NCI-H82 (cell line): ENCODE measurements around the gene LIPC.

Experiments used
- DNase-seq: peaks from one replicate; lab custom pipeline; 2025; lab: John Stamatoyannopoulos, UW

LIPC gene

DNA sequence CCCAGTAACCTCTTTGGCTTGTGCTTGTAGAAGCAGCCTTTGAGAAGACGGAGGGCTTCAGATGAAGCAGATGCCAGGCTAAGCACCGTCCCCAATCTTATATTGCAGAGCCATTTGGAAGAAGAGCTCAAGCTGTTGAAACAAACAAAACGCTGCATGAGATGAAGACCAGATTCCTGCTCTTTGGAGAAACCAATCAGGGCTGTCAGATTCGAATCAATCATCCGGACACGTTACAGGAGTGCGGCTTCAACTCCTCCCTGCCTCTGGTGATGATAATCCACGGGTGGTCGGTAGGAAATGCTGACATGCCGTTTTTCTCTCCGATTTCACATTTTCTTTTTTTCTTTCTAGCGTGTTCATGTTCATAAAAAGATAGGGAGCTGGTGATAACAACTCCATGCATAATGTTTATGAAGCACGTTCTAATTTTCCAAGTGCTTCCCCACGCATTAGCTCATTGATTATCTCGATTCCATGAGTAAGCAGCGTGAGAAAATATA, 106.5 kb downstream of the LIPC start:
- DNase-seq = no peak

DNA sequence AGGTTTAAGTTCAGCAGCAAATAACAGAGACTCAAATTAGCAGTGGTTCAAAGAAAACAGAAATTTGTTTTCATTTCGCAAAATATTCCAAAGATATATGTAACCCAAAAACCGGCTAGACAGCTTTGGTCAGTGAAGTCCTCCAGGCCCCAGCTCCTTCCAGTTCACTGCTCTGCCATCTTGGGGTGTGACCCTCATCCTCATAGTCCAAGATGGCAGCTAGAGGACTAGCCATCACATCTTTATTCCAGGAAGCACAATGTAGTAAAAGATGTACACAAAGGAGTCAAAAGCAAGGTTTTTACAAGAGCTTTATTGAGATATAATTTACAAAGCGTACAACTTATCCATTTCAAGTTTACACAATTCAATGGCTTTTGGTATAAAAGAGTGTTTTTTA, 107.1 kb downstream of the LIPC start:
- no peak for DNase-seq

DNA sequence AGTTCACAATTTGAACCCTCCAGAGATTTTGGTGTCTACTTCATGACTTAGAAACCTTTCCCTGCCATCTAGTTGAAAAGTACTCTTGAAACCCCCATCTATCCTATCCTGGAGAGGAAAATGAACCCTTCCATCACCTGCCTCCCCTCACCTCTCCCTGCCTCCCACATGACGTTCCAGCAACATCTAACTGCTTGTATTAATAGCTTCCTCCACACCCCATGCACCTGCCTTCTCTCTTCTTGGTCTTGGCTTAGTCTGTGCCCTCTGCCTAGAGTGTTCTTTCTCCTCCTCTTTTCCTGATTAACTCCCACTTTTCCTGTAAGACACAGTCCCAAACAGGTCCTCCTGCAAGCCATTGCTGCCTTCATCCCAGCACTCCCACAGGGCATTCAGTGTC, 107.8 kb downstream of the LIPC start:
- no peak for DNase-seq

DNA sequence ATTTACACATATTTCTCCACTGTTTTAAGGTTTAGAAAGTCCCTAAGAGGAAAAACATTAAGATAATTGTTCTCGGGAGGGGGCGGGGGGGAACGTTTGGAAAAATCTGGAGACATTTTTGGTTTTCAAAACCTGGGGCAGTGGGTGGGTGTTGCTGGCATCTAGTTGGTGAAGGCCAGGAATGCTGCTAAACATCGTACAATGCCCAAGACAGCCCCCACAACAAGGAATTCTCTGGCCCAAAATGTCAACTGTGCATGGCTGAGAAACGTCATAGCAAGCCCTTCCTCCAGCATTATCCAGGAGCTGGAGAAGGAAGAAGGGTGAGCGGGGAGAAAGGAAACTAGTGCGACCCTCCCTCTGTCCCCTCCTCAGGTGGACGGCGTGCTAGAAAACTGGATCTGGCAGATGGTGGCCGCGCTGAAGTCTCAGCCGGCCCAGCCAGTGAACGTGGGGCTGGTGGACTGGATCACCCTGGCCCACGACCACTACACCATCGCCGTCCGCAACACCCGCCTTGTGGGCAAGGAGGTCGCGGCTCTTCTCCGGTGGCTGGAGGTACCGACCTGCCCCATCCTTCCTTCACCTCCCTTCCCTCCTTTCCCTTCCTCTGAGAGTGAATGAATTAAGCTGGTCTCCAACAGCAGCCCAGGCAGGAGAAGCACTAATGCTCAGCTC, 109.8 kb downstream of the LIPC start:
- DNase-seq = no peak

DNA sequence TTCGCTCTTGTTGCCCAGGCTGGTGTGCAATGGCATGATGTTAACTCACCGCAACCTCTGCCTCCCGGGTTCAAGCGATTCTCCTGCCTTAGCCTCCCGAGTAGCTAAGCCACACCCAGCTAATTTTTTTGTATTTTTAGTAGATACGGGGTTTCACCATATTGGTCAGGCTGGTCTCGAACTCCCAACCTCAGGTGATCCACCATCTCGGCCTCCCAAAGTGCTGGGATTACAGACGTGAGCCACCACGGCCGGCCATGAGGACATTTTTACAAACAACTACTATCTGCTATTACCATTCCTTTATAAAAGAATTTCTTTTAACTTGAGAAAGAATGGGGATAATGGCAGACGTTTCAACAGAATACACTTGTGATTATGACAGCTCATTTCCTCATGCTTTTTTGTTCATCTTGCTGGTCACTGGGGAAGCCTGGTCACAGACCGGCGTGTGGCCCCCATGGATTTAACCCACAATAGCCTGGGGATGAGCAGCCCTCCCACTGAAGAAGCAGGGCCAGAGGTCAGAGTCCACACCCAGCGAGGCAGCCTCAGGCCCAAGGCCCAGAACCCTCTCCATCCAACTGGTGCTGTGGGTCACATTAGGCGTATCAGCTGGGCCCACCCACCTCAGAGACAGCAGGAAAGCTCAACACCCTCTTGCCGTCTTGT, 112.0 kb downstream of the LIPC start:
- no peak for DNase-seq

DNA sequence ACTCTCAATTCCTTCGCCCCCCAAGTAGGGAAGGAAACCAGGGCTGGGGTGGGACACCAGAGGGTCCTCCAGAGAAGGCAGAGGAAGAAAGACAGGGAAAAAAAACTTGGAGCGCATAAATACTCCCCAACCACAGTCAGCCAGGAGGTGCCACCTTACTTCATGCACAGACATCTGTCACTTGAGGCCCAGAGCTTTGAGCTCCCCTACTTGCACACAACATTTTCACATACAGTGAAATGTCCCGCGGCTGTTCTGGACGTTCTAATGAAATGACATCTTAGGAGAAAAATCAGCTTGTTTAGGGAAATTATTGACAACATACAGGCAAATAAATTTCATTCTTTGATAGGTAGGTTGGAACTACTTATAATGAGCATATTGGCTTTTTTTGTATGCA, 113.0 kb downstream of the LIPC start:
- DNase-seq = peak; percentile 40

DNA sequence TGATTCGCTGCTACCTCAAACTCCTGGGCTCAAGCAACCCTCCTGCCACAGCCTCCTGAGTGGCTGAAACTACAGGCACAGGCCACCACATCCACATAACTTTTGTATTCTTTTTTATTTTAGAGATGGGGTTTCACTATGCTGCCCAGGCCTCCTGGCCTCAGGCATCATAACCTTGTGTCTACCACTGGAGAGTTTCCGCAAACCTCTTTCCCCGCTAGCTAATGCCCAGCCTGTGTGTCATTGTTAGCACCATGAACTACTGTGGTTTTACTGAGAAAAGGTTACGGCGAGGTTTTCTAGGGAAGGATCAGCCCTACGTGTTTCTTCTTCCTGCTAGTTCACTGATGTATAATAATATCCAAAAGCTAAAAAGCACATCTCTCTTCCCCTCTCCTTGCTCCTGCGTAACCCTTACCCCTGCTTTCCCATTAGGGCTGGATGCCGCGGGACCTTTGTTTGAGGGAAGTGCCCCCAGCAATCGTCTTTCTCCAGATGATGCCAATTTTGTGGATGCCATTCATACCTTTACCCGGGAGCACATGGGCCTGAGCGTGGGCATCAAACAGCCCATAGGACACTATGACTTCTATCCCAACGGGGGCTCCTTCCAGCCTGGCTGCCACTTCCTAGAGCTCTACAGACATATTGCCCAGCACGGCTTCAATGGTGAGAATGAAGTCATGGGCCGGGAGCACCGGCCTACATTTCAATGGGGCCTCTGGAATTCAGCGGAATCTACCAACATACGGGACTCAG, 113.7 kb downstream of the LIPC start:
- no peak for DNase-seq

DNA sequence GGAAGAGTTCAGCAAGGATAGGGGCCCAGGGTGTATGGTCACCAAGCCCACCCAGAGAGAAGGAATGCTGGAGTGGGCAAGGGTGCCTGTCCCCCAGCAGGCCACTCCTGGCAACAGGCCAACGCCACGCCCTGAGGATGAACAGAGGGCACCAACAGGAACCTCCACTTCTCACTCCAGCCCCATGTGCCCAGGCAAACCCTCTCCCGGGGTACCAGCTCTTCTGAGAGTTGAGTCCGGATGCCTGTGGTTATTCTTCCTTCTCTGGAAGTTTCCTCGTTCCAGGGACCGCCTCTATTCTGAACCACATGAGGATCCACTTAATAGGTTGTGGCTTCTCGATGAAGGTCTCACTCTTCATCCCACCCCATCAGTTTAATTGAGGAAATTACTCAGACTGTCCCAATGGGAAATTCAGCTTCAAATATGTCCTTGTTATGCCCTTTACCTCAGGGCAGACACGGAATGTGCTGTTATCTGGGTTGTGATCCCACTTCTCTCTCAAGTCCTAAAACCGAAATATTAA, 114.3 kb downstream of the LIPC start:
- no peak for DNase-seq

DNA sequence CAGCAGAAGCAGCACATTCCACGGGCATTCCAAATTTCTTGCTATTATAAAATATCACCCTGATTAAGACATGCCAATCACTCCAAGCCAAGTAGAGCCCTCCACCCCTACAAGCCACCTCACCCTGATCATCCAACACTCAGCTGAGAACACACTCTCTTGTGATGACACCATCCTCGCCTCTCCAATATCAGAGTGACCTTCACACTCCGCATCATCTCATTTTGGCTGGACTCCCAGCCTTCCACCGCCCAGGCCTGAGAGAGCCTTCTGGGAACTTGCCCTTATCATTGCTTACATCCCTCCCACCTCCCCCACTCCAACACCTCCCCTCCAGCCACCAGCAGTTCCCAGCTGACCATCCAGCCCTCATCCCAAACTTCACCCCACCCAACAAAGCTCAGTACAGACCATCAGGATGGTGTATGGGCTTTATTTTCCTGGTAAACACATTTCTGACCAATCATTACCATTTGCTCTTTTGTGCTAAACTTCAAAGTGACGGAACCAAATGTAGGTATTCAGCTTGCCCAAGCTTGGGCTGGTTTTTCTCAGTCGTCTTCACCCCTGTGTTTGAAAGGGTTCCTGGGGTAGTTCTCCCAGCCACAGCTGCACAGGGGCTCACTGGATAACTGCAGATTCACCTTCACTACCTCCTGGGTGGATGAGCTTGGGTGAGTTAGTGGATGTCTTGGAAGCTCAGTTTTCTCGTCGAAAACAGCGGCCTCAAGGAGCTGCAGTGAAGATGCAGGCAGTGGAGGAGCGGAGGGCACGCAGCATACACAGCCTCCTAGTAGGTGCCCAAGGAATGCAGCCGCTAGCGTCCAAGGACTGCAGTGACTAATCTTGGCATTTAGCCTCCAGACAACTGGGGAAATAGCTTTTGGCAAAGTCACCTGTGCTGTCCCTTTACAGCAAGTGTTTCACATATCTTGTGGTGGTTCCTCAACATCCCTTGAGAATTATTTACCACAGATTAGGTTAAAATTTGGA, 115.1 kb downstream of the LIPC start:
- no peak for DNase-seq

DNA sequence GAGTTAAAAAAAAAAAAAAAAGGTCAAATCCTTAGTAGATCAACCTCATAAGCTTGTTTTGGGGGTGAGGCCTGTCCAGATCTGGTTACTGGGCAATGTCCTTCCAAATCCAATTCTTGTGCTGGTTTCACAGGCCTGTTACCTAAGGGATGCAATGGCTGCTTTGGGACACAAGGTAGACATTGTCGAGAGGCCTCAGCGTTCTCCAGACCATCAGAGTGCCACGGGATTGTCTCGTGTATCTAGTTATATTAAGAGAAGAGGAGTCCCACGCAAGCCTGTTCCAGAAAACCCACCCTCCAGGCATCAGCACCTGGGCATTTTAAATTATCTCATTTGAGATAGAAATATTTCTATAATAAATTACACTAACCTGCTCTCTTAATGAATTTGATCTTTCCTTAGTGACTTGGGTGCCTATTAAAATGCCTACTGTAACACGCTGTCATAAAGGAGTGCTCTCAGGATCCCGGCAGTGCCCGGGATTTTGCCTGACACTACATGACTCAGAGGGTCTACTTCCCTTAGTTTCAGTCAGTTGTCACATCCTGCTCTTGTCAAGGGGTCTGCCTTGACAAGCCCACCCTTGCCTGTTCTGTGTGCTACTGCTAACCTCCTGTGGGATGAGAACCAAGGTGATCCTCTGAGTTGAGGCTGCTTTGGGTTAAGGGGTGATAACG, 116.0 kb downstream of the LIPC start:
- no peak for DNase-seq

DNA sequence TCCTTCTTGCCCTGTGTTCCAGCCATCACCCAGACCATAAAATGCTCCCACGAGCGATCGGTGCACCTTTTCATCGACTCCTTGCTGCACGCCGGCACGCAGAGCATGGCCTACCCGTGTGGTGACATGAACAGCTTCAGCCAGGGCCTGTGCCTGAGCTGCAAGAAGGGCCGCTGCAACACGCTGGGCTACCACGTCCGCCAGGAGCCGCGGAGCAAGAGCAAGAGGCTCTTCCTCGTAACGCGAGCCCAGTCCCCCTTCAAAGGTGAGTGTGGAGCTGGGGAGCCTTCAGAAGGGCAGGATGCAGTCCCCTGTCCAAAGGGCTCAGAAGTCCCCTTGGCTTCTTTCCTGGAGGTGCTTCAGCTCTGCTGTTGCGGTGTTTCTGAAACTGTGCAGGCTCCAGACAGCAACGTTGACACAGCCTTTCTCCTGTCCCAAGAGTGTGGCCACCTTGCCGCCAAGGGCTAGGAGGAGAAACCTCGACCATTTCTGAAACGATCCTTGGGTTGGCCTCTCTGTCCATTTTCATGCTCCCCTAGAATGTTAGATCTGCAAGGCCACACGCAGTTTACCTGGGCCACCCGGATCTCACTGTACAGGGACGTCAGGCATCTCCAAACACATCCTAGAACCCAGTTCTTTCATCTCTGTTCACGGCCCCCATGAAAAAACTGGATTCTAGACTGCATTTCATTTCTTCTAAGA, 116.7 kb downstream of the LIPC start:
- peak; percentile 32 for DNase-seq

DNA sequence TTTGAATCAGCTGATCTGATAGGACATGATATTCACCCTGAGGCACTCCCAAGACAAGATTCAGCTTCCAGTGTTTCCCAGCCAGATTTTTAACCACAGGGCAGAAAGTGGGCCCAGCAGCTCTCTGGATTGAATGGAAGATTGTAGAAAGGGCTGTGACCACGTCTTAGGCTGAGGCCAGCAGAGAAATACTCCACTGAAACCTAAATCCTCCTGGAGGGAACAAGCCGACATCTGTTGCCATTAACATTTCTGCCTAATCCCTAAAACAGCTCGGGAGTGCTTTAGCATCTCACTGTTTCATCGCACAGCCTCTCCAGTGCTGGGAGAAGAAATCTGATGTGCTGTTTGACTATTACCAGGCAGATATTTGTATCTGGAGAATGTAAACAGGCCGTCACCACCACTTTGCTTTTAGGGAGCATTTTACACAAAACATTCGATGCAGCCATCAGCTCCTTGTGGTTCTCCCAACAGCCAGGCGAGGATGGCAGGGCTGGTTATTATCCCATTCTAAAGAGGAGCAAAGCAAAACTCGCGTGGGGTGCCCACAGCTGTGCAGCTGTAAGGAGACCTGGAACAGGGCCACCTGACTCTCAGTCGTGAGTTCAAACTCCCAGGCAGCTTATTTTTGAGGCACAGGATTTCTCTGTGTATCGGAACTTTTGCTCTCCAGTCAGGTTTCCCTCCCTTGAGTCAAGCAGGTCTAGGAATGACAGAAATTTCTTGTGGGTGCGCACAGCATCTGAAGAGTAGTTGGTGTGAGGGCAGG, 117.4 kb downstream of the LIPC start:
- peak; percentile 97 for DNase-seq

DNA sequence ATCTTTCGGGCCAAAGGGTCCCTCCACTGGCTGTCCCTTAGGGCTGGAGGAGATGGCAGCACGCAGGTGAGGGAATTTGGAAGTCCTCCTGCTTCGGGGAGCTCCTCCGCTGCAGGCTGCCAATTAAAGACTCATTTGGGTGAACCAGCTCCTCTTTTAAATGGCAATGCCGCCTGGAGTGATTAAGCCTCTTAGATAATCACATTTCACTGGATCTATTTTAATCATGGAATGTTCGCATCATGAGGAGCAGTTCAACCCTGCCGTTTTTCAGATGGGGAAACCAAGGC, 117.9 kb downstream of the LIPC start:
- DNase-seq = peak; percentile 90

DNA sequence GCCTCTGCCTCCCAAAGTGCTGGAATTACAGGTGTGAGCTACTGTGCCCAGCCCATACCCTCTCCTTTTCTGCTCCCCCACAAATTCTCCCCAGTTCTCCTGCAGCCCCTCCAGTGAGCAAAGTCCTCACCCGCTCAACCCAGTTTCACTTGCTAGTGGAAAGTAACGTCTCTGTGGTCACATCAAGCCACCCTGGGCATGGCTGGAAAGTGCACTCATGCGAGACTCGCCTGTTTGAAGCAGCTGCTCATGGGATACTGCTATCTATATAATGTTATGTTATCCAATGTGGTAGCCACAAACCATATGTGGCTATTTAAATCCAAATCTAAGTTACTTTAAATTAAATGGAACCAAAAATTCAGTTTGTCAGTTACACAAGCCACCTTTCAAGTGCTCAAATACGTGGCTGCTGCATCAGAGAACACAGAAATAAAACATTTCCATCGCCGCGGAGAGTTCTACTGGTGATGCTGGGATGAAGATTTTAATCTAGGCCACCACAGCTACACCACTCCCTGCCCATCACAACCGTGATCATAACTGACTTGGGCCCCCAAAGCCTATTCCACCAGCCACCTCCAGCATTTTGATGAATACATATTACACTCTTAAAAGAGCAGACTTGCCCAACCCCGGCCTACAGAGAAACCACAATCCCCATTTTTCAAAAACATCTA, 119.4 kb downstream of the LIPC start:
- DNase-seq = peak; percentile 27

DNA sequence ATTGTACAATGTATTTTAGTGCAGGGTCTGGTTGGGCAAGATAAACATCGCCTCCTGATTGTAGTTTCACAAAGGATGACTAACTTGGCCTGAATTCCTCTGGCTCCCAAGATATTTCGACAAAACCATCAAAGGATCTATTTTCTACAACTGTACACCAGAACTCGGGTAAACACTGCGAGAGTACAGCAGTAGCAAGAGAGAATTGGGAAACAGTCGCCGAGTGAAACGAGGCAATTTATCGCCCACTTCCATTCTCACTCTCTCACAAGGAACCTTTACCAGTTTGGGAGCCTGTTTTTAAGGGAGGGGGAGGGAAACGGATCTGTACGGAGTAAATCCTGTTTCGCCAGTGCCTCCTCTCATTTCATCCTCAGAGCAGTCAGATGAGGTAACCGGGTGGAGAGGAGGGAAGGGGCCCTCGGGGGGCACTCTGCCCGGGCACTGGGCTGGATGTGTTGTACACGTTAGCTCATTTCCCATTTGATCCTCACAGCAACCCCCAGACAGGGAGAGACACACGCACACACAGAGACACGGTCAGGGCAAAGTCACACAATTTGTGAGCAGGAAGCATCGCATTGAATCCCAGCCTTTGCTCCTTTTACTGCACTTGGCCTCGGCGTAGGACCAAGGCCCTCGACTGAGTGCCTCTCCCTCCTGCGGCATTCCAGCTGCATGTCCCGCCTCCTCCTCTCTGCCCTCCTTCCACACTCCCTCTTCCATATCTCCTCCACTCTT, 120.1 kb downstream of the LIPC start:
- DNase-seq = peak; percentile 85

DNA sequence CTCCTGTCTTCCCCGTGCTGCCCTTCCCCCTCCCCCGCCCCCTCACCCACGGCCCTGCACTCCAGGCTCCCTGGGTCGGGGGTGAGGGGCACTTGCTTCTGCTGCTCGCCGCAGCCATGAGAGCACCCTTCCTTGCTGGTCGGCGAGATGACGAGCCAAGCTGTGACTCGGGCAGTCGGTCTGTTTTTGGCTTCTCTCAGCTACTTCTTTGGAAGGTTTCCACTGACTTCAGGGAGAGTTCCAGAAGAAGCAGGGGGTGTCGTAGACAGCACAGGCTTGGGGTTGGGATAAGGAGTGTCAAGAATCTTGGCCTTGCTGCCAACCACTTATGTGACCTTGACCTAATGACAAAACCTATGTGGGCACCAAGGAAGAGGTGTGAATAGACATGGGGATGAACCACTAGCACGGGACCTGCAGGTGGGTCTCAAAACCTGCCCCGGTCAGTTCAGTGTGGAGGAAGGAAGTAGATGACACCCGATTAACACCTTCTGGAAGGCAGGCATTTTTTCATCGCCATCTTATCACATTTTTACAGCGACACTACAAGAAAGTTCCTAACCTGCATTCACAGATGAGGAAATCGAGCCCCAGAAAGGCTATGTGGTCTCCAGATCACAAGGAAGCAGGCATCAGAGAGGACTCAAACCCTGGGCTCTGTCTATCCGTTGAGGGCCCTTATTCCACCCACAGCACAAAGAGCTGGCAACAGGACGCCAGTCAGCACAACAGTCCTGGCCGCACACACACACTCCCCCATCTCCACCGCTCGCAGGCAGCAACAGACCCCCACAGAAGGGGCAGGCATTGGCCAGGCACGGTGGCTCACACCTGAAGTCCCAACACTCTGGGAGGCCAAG, 120.9 kb downstream of the LIPC start:
- DNase-seq = no peak

DNA sequence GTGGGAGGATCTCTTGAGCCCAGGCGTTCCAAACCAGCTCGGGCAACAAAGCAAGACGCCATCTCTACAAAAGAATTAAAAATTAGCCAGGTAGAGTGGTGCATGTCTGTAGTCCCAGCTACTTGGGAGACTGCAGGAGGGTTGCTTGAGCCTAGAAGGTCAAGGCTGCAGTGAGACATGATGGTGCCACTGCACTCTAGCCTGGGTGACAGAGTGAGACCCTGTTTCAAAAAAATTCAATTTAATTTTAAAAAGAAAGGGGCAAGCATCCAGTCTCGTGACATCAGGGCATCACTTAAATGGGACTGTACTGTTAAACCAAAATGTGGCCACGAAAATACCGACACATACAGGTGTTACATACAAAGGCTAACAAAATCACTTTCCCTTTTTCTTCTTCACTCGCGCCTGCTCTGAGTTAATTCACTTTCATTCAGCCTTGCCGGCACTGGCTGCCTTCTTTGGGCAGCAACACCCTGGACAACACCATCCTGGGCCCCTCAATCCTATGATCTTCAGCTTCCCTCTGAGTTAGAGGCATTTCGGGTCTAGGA, 121.7 kb downstream of the LIPC start:
- DNase-seq = no peak
